HepG2 (cell line): Measurements from ENCODE around the gene TOB1. TPM values are rescaled to one million over a fixed set of nuclear protein-coding genes. Genes with fewer than 3 reads are reported as not detected.

Source experiments
- ATF7 ChIP-seq, 2 experiments: fragments of 450-650 bp in 1 of 2; sonication (generic) in 1 of 2; formaldehyde crosslinking in 1 of 2; IDR thresholded peaks; 2 replicates each; pipeline versions ENCODE4 v1.4.0 to v1.6.1; 2016 to 2020; ENCODE audit warnings: antibody characterized with exemption in 1 of 2, mild to moderate bottlenecking in 1 of 2, missing genetic modification reagents in 1 of 2
- BORCS8-MEF2B ChIP-seq: sonication (generic); formaldehyde crosslinking; IDR thresholded peaks from 2 replicates; pipeline ENCODE4 v1.8.0; 2022; ENCODE audit warnings: mild to moderate bottlenecking, missing genetic modification reagents
- ERF ChIP-seq: IDR thresholded peaks from 2 replicates; pipeline ENCODE4 v1.6.1; 2018; ENCODE audit warnings: missing biosample characterization, missing genetic modification reagents
- GLMP ChIP-seq: sonication (generic); formaldehyde crosslinking; IDR thresholded peaks from 2 replicates; pipeline ENCODE4 v1.9.0; 2021; ENCODE audit warnings: missing genetic modification reagents, mild to moderate bottlenecking, borderline replicate concordance
- HBP1 ChIP-seq: IDR thresholded peaks from 2 replicates; pipeline ENCODE4 v1.6.1; 2016; ENCODE audit warnings: low read depth, control low read depth
- HMG20B ChIP-seq: conservative IDR thresholded peaks from 2 replicates; pipeline ENCODE4 v1.6.1; 2016; ENCODE audit warnings: missing genetic modification reagents, missing compliant biosample characterization
- HOXA5 ChIP-seq: sonication (generic); formaldehyde crosslinking; IDR thresholded peaks from 2 replicates; pipeline ENCODE4 v1.4.0; 2020; ENCODE audit warnings: missing genetic modification reagents
- NR2F1 ChIP-seq, 2 experiments: fragments of 450-650 bp in 1 of 2; formaldehyde crosslinking in 1 of 2; IDR thresholded peaks; 2 replicates each; pipeline versions ENCODE4 v1.5.0 to v1.6.1; 2016 to 2020; ENCODE audit warnings: mild to moderate bottlenecking in 1 of 2, missing compliant biosample characterization in 1 of 2, missing genetic modification reagents in 1 of 2, moderate library complexity in 1 of 2
- NR2F2 ChIP-seq: IDR thresholded peaks from 2 replicates; pipeline ENCODE4 v1.6.1; 2012; ENCODE audit warnings: low read depth, inconsistent platforms, borderline replicate concordance
- SMARCE1 ChIP-seq: fragments of 450-650 bp; IDR thresholded peaks from 2 replicates; pipeline ENCODE4 v1.6.1; 2017; ENCODE audit warnings: borderline replicate concordance
- SYNCRIP ChIP-seq: fragments of 200-400 bp; formaldehyde crosslinking; IDR thresholded peaks from 2 replicates; pipeline ENCODE4 v1.6.1; 2018; ENCODE audit warnings: mild to moderate bottlenecking, low read depth, low read length; ENCODE audit not compliant: insufficient read depth
- TGIF2 ChIP-seq: IDR thresholded peaks from 2 replicates; pipeline ENCODE4 v1.6.1; 2016; ENCODE audit warnings: control low read depth, missing compliant biosample characterization
- ZBTB49 ChIP-seq: sonication (generic); formaldehyde crosslinking; IDR thresholded peaks from 2 replicates; pipeline ENCODE4 v1.4.0; 2020; ENCODE audit warnings: missing genetic modification reagents, borderline replicate concordance
- ZFP41 ChIP-seq: sonication (generic); formaldehyde crosslinking; IDR thresholded peaks from 2 replicates; pipeline ENCODE4 v1.4.0; 2020; ENCODE audit warnings: mild to moderate bottlenecking, missing genetic modification reagents, borderline replicate concordance
- ZNF251 ChIP-seq: sonication (generic); formaldehyde crosslinking; IDR thresholded peaks from 2 replicates; pipeline ENCODE4 v1.9.0; 2021; ENCODE audit warnings: mild to moderate bottlenecking, missing genetic modification reagents
- ZNF264 ChIP-seq: sonication (generic); formaldehyde crosslinking; IDR thresholded peaks from 2 replicates; pipeline ENCODE4 v1.4.0; 2020; ENCODE audit warnings: missing genetic modification reagents
- ZNF274 ChIP-seq: sonication (generic); formaldehyde crosslinking; IDR thresholded peaks from 2 replicates; pipeline ENCODE4 v1.5.1; 2020; ENCODE audit warnings: mild to moderate bottlenecking, missing genetic modification reagents
- ZNF451 ChIP-seq: sonication (generic); formaldehyde crosslinking; IDR thresholded peaks from 2 replicates; pipeline ENCODE4 v1.5.0; 2020; ENCODE audit warnings: mild to moderate bottlenecking, missing genetic modification reagents
- ZNF567 ChIP-seq: sonication (generic); formaldehyde crosslinking; IDR thresholded peaks from 2 replicates; pipeline ENCODE4 v1.8.1; 2023; ENCODE audit warnings: mild to moderate bottlenecking, missing genetic modification reagents, borderline replicate concordance
- ZNF572 ChIP-seq: sonication (generic); formaldehyde crosslinking; IDR thresholded peaks from 2 replicates; pipeline ENCODE4 v1.5.1; 2020; ENCODE audit warnings: mild to moderate bottlenecking, missing genetic modification reagents
- polyA plus RNA-seq, 8 experiments: library from polyadenylated mRNA; depleted of rRNA in 3 of 8; stranded (reverse) in 7 of 8; unstranded in 1 of 8; fragments of >200 nt; fragmentation: Illumina TruSeq in 4 of 8; extraction: Trizol in 4 of 8; gene quantifications; 2 replicates each; pipeline versions ENCODE4 v1.2.1 to v1.2.3, GENCODE V29; 2011 to 2016; ENCODE audit warnings: low read depth in 4 of 8, missing spikeins in 1 of 8, mixed read lengths in 1 of 8; ENCODE audit not compliant: insufficient read depth in 1 of 8
- total RNA-seq, 5 experiments: library from RNA; depleted of rRNA; stranded (reverse); fragments of >200 nt; fragmentation: Illumina TruSeq; extraction: Trizol; gene quantifications; 2 replicates each; pipeline ENCODE4 v1.2.3, GENCODE V29; 2016; ENCODE audit warnings: low read depth in 1 of 5
- TF ChIP-seq, protein P1 (sequence below): IDR thresholded peaks from 2 replicates; pipeline ENCODE4 v1.6.1; 2016; ENCODE audit warnings: low read depth, borderline replicate concordance
- TF ChIP-seq, protein P2 (sequence below): sonication (generic); formaldehyde crosslinking; IDR thresholded peaks from 2 replicates; pipeline ENCODE4 v1.8.1; 2023; ENCODE audit warnings: mild to moderate bottlenecking, missing genetic modification reagents, borderline replicate concordance

The TOB1 gene
- total and polyA plus RNA-seq, 2 of the 13 experiments (the other 11 are each of a cell fraction or from before 2014, with no cell fraction given): 21.9 to 57.7 TPM

DNA sequence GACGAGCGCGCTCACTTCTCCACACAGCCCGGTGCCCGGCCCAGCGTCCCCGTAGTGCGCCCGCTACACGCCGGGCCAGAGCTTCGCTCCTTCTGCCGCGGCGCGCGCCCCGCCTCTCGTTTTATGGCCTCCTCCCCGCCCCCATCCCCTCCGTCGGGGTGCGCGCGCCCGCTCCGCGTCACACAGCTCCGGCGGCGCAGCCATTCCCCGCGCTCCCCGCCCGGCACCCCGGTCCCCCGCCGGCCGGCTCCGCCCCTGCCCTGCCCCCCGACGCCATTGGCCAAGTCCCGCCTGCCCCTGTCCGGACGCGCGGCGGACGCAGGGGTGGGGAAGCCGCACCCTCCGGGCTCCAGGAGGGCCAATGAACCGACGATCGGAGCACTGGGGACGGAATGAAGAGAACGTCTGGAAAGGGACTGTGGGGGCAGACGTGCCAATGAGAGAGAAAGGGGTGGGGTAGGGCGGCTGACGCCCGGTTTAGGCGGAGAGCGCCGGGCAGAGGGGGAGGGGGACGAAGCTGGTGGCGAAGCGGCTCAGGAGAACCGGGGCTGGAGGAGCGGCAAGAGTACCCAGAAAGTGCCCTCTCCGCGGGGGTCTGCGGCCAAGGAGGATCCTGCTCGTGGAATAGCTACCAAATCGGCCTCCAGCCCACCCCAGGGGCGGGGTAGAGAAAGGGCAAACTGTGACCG is at the start of gene TOB1 (continued):
- TF ChIP-seq, protein P1, sequence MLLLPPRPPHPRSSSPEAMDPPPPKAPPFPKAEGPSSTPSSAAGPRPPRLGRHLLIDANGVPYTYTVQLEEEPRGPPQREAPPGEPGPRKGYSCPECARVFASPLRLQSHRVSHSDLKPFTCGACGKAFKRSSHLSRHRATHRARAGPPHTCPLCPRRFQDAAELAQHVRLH: peak; percentile 94
- TF ChIP-seq ZFP41 (CRISPR knock-in tag) (no peak), ATF7 (IDR thresholded peaks at IDR 0.05) (no peak), ATF7 (CRISPR knock-in tag; IDR thresholded peaks at IDR 0.05) (peak; percentile 72), NR2F1 (CRISPR knock-in tag; IDR thresholded peaks at IDR 0.05) (peak in 1 of 2 experiments; percentile 50; a peak in 1 of 4 replicates), SMARCE1 (no peak), ZNF572 (no peak), NR2F2 (peak; percentile 71; the same call in 1 of the 2 replicates), ZNF264 (CRISPR knock-in tag) (peak; percentile 65; the same call in 1 of the 2 replicates), GLMP (CRISPR knock-in tag) (no peak; the same call in none of the 2 replicates), HBP1 (CRISPR knock-in tag) (peak; percentile 86; the same call in 1 of the 2 replicates), ZNF451 (CRISPR knock-in tag) (peak; percentile 89), ZBTB49 (CRISPR knock-in tag) (peak; percentile 92; the same call in 1 of the 2 replicates), ZNF274 (CRISPR knock-in tag) (no peak), BORCS8-MEF2B (CRISPR knock-in tag) (peak; percentile 94), TGIF2 (peak; percentile 84), ZNF251 (CRISPR knock-in tag) (0 out of 2 replicates have a peak, but pooled peaks have one; percentile 29), HMG20B (CRISPR knock-in tag) (peak; percentile 51), ERF (peak; percentile 97), ZNF567 (CRISPR knock-in tag) (no peak), SYNCRIP (no peak), HOXA5 (peak; percentile 97)
- TF ChIP-seq, protein P2, sequence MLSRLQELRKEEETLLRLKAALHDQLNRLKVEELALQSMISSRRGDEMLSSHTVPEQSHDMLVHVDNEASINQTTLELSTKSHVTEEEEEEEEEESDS: peak; percentile 88; the same call in 1 of the 2 replicates
